ENCODE results near the gene TRIB2. TPM values are rescaled to one million over a fixed set of nuclear protein-coding genes. Genes with fewer than 3 reads are reported as not detected.
"Not testable (repeated sequence)": the region's sequence is repeated elsewhere in the genome, so short reads cannot be mapped to it uniquely, and the experiment has no call there.

The TRIB2 gene
- 10 to 100 TPM; 63.3 to 85.2 (median 77.2) TPM for polyA plus RNA-seq (ENCODE audit: insufficient read depth in 1 of 5, insufficient read length in 5 of 5, low replicate concordance in 1 of 5)
- long read RNA-seq, donor 1, full-length matches to known transcripts, result 27 of 27 reads
- long read RNA-seq, donor 1, partial matches to known transcripts, result 0 of 27 reads
- long read RNA-seq, donor 1, other reads (novel, unspliced or antisense), result 0 of 27 reads
- long read RNA-seq, donor 2, full-length matches to known transcripts, result 10 of 10 reads
- long read RNA-seq, donor 2, partial matches to known transcripts, result 0 of 10 reads
- long read RNA-seq, donor 2, other reads (novel, unspliced or antisense), result 0 of 10 reads
- long read RNA-seq, donor 3, full-length matches to known transcripts, result 8 of 97 reads
- long read RNA-seq, donor 3, partial matches to known transcripts, result 89 of 97 reads
- long read RNA-seq, donor 3, other reads (novel, unspliced or antisense), result 0 of 97 reads
- long read RNA-seq, donor 4, full-length matches to known transcripts, result 16 of 21 reads
- long read RNA-seq, donor 4, partial matches to known transcripts, result 5 of 21 reads
- long read RNA-seq, donor 4, other reads (novel, unspliced or antisense), result 0 of 21 reads
- long read RNA-seq, donor 5, full-length matches to known transcripts, result 19 of 19 reads
- long read RNA-seq, donor 5, partial matches to known transcripts, result 0 of 19 reads
- long read RNA-seq, donor 5, other reads (novel, unspliced or antisense), result 0 of 19 reads
- long read RNA-seq, donor 6, full-length matches to known transcripts, result 21 of 33 reads
- long read RNA-seq, donor 6, partial matches to known transcripts, result 12 of 33 reads
- long read RNA-seq, donor 6, other reads (novel, unspliced or antisense), result 0 of 33 reads
- long read RNA-seq, donor 7, full-length matches to known transcripts, result 19 of 26 reads
- long read RNA-seq, donor 7, partial matches to known transcripts, result 7 of 26 reads
- long read RNA-seq, donor 7, other reads (novel, unspliced or antisense), result 0 of 26 reads
- long read RNA-seq, donor 8, full-length matches to known transcripts, result 10 of 10 reads
- long read RNA-seq, donor 8, partial matches to known transcripts, result 0 of 10 reads
- long read RNA-seq, donor 8, other reads (novel, unspliced or antisense), result 0 of 10 reads

- DNase-seq, result peak; percentile 83 to 86
Measured at GRCh38 chr2:12716282-12717190, at the start of gene TRIB2. TRIB2 (plus strand) TSS chr2:12716936; CDS start chr2:12718308, 1,372 bp downstream.

GRCh38 chr2:12669036-12669435 is 47.7 kb upstream of the TRIB2 start:
- DNase-seq, result no peak

GRCh38 chr2:12672711-12673315 is 43.9 kb upstream of the TRIB2 start:
- DNase-seq, result no peak

GRCh38 chr2:12674644-12675328 is 42.0 kb upstream of the TRIB2 start:
- DNase-seq, result no peak

DNA sequence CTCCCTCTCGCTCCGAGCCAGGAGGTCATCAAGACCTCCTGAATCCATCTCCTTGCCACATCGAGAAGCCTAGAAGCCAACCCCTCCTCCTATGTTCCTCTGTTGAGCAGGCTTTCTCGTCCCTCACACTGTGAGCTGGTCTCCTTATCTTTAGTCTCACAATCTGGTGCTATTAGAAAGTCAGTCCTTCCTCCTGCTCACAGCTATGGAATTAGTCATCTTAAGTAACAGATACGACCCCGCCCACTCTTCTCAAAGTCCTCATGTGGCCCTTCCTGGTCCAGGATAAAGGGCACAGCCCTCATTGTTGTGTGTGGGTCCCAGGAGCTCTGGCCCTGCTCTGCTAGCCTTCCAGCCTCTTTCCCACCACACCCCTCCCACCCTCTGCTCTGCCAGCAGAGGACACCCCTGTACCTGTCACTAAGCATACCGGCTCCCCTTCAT is 41.4 kb upstream of the TRIB2 start:
- no peak for DNase-seq

DNA sequence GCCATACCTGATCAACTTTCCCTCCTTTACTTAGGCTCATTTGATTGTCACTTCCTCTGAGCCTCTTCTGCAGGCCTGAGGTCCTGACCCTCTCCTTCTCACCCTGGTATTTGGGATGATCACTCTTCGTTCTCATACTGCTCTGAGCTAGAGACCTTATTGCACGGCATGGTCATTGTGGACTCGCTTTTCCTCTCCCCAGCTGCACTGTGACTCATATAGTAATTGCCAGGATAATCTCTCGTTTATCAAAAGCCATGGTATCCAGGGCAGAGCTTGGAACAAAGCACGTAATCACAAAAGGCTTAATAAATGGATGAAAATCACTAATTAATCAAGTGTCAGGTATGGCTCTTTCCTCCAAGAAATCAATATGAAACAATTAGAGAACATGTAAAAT is 40.9 kb upstream of the TRIB2 start:
- DNase-seq, result no peak

GRCh38 chr2:12676771-12677170 is 40.0 kb upstream of the TRIB2 start:
- DNase-seq, result no peak

GRCh38 chr2:12678186-12678585 is 38.5 kb upstream of the TRIB2 start:
- no peak for DNase-seq

GRCh38 chr2:12679550-12680072 is 37.1 kb upstream of the TRIB2 start:
- DNase-seq, result no peak

DNA sequence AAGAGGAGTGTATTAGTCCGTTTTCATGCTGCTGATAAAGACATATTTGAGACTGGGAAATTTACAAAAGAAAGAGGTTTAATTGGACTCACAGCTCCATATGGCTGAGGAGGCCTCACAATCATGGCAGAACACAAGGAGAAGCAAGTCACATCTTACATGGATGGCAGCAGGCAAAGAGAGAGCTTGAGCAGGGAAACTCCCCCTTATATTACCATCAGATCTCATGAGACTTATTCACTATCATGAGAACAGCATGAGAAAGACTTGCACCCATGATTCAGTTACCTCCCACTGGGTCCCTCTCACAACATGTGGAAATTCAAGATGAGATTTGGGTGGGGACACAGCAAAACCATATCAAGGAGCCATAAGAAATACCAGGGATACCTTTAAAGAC is 36.6 kb upstream of the TRIB2 start:
- not testable (repeated sequence) for DNase-seq

DNA sequence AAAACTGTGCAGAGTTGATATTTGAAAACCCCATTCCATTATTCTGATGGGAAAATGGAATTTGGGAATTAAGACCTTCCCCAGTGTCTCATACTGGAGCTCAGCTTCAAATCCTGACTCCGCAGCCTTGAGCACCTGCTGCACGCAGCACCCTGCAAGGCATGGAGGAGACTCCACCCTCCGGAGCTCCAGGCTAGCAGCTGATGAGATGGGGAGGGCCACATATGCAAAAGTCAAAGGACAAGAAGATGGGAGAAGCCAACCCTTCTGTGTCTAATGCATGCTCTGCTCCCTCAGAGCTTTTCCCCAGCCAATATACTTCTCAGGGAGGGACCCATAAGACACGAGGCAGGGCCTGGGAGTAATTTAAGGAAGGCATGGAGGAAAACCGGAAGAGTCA is 34.7 kb upstream of the TRIB2 start:
- DNase-seq, result no peak

GRCh38 chr2:12683457-12684100 is 33.2 kb upstream of the TRIB2 start:
- no peak for DNase-seq

DNA sequence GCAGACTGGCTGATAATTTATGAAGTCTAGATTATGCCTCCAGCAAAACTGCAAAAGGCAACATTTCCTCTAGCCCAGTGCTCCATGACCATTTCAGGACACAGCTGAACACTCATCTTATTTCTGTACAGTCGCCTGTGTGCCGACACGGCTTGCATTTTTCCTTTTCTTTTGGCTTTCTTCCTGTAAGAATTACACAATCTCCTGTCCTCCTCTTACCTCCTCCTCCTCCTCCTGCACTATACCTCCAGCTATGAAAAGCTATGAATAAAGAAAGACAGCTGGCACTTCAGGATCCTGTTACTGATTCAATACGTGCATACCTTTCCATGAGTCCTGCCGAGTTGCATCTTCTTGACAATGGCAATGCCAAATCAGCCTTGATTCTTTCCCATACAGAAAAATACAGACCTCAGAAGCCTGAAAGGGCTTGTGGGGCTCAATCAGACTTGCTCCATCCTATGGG is 32.2 kb upstream of the TRIB2 start:
- peak; percentile 18 to 32 for DNase-seq

- DNase-seq, result no peak
Measured at GRCh38 chr2:12685145-12685544, 31.6 kb upstream of the TRIB2 start.

- no peak for DNase-seq
Measured at GRCh38 chr2:12685956-12686355, 30.8 kb upstream of the TRIB2 start.

DNA sequence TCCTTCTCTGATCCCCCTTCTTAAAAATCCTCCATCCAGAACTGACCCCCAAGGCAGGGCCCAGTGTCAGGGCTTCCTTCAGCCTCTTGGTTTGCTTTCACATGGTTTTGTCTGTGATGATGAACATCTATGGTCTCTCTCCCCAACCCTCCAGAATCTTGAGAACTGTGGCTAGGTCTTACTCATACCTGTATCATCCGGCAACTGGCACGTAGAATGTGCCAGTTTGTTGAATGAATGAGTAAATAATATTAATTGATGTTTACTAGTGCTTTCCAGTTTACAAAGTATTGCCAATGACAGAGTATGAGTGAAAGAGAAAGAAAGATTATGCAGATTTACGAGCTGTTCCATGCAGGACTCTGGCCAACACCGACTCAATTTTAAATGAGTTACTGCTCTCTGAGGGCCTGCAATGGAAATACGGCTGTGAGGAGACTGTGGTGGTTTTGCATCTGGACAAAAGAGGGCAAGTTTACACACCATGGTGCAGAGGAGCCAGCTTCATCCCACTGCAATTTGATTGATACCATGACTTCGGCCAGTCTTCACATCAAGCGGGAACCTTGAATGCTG is 29.9 kb upstream of the TRIB2 start:
- DNase-seq, result no peak

DNA sequence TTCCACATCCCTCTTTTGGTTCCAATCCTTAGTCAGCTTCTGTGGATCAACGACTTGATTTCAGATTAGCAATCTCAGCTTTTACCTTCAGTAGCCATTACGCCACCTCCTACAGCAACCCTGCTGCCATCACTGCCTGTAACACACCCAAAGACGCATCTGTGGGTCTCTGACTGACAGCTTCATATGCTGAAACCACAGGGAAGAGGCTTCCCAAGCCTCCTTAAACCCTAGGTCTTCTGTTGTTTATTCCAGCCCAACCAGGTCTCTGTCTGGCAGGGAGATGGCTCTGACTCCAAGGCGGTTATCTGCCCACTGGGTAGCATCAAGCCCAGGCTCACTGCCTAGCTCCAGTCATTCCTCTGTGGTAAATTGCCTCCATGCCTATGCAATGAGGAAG is 28.6 kb upstream of the TRIB2 start:
- DNase-seq, result no peak

DNA sequence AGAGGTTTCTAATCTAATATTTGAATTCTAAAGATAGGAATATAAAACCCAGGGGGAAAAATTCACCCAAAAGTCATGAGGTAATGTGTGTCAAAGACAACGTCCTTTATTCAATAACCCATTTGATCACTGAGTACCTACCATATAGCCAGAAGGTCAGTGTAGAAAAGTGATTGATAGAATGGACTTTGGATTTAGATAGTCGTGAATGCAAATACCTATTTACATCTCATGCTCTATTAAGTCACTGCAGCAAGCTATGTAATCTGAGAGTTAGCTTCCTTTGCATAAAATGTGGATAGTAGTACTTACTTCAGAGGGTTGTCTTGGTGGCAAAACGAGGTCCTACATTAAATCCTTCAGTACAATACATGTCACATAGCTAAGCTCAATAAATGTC is 27.8 kb upstream of the TRIB2 start:
- no peak for DNase-seq

DNA sequence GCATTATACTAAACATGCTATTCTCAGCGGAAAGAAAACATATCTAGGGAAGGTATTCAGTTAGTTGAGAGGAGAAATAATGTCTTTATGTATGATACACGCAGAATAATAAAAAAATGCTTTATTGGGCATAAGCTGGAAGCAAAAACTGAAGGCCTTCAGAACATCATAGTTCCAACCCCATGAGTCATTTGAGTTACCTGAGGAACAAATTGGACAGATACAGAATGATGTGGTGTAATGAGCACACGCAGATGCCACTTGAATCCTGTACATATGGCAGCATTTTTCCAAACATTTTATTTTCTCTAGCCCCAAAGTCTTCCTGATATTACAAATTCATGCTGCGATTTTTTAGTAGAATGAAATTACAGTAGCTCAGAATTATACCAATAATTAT is 23.2 kb upstream of the TRIB2 start:
- DNase-seq, result no peak

Measured in right lung (tissue), 10 donors.